Epidermal melanocyte (primary cell): Measurements from ENCODE around the gene DYRK4.

Experiments used
- DNase-seq: peaks from one replicate; pipeline ENCODE4 v3.0.0; 2011; ENCODE audit warnings: low spot score; ENCODE audit not compliant: insufficient read length

Gene DYRK4

DNA sequence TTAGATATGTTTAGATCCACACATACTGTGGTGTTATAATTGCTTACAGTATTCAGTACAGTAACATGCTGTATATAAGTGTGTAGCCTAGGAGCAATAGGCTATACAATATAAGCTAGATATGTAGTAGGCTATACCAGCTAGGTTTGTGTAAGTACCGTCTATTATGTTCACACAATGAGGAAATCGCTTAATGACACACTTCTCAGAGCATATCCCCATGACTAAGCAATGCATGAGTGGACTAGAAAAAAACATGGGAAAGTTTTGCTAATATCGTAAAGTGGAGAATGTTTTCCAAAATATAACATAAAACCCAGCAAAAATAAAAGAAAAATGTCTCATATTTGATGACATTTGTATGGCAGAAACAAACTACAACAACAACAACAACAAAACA is 59.5 kb downstream of the DYRK4 start:
- DNase-seq, result no peak

DNA sequence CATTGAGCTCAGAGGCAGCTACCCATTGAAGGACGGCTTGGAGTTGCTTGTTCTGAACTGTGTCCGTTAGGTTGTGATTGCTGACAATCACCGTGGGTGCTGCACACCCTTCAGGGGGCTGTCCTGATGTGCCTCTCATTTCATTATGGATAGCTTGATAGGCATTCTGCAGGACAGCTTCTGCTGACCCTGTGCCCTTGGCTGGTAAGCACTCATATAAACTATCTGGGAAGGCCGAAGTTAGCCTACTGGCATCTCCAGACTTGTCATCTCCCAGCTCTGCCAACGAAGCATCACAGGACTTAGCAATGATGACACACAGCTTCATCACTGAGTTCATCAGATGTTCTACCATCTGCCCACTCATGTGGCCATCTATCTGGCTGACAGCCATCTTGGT is 64.5 kb downstream of the DYRK4 start:
- no peak for DNase-seq

DNA sequence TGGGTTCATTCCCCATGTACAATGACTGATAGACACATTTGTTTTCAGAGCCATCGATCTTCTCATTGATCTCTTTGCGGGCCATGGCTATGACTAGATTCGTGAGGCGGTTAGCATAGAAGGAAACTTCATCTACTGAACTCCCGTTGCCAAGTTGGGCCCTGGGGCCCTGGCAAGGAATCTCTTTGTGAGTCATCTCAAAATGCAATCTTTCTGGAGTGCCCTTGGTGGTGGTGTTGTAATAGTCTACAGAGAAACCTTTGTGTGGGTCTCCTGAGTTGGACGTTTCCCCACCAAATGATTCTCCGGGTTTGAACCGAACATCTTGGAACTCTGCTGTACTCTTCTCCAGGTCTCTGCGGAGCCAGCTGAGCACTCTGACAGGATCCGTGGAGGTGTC is 66.4 kb downstream of the DYRK4 start:
- DNase-seq, result no peak

DNA sequence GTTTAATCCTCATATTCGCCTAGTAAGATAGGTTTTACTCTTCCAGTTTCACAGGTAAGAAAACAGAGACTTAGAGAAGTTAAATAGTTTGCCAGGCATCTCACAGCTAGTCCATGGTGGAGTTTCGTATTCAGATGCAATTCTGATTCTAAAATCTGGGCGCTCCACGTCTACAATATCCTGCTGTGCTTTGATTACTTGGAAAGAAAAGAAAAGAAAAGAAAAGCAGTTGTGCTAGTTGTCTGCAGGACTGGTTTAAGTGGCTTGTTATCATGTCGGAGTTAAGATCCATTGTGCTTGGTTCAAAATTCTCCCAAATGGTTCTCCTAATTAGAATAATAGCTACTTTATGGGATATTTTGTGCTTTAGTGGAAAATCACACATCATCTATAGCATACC is 68.3 kb downstream of the DYRK4 start:
- no peak for DNase-seq

DNA sequence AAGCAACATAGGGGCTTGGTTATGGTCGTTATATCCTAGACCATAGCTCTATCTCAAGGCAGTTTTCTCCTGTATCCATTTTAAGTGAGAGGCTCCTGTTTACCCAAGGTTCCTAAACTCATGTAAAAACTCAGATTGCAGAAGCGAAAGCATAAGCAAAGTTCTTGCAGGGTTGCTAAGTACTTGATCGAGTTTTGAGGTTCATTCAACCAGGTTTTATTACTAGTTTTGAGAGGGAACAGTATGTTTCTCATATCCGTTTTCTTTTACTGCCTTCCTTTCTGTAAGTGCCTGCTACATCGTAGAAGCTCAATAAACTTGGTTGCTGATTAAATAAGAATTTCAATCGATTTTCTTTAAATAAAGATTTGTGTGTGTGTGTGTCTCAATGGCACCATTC is 81.7 kb downstream of the DYRK4 start:
- DNase-seq, result no peak

DNA sequence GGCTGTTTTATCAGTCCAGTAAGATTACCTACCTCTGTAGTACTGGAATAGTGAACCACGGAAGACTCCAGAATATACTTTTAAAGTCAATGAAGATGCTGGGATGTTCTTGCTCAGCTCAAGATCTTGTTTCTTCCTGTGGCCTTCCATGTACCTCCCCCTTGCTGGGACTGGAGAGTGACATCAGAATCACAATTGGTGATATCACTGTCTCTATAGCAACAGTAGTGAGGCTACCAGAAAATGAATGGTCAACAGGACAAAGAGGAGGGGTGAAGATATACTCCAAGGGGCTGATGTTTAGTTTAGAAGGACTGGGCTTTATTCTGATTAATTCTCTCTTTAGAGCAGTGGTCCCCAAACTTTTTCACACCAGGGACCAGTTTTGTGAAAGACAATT is 83.0 kb downstream of the DYRK4 start:
- no peak for DNase-seq

DNA sequence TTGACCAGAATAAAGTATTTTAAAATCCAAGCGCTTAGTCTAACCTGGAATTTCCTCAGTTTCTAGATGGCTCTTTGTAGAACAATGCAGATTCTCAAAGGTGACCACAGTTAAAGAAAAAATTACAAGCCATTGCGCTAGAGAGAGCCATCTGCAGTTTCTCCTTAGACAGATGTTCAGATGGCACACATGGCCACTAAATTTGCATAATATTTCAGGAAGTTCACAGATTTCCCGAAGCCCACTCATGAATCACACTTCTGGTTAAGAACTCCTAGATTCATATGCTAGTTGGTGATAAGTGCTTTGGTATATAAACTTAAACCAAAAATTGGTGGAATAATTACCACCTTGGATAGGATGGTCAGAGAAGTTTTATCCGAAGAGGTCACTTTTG is 86.1 kb downstream of the DYRK4 start:
- no peak for DNase-seq

DNA sequence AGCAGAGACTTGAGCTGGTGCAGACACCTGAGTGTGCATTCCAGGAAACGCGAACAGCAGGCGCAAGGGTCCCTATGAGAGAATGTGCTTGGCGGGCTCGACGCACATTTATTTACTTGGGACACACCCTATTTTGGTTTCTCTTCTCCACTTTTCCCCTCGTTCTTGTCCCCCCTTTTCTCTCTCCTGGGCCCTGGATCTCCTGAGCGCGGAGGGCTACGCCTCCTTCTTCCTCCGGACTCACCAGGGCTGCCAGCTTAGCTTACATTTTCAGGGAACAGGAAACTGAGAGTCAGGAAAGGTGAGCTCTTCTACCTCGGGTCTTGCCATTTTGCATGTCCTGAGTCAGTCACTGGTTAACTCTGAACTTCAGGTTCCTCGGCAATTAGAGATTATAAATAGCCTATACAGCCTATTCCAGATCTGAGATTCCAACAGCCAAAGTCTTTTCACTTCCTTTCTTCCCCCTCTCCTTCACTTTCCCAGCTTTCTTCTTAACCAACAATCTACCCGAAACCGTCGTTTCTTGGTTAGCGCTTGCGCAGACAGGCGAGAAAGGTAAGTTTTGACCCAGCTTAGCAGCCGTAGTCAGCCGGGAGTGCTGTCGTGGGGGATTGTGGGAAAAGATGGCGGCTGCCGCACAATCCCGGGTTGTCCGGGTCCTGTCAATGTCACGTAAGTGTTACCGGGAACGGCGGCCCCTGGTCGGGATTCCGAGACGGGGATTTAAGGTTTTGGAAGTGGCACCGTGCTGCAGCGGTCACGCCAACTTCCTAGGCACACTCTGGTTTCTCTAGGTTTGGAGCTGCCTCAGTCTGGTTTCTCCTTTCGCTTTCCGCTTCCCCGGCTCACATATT is 86.7 kb downstream of the DYRK4 start, which contains the start of the genes AKAP3 and NDUFA9:
Gene AKAP3, minus strand, starts transcription at position 551 of the 857 bp plus-strand sequence. CDS start 10,855 bp downstream, outside the sequence.
Gene NDUFA9, plus strand, starts transcription at position 614 of the 857 bp plus-strand sequence. Its CDS starts 13 bp downstream, at position 627.
- DNase-seq, result peak; percentile 61

DNA sequence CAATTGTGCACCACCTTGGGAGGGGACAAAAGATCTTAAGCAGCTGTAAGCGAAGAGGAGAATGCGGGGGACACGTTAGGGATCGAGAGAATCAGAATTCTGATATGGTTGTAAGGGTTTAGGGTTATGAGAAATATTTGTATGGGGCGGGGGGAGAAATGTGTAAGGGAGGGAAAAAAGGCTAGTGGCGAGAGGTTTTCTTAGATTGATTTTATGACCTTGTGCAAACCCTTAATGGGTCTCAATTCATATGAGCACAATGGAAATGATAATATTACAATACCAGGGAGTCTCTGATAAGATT is 87.3 kb downstream of the DYRK4 start:
- no peak for DNase-seq

DNA sequence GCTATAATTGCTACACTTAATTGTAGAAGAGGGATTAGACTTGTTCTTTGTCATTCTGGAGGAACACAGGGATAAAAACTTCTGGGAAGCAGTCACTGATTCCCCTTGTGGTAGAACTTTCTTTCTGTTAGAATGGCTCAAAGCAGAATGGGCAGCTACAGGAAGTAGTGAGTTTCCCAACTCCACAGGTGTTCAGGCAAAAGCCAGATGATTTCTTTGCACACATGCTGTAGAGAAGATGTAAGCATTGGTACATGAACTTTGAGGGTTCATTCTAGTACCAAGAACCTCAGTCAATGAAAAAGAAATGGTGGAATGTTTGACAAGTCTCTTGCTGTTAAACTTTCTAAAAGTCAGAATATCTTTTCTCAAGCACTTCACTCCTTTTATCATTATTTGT is 91.2 kb downstream of the DYRK4 start:
- no peak for DNase-seq

DNA sequence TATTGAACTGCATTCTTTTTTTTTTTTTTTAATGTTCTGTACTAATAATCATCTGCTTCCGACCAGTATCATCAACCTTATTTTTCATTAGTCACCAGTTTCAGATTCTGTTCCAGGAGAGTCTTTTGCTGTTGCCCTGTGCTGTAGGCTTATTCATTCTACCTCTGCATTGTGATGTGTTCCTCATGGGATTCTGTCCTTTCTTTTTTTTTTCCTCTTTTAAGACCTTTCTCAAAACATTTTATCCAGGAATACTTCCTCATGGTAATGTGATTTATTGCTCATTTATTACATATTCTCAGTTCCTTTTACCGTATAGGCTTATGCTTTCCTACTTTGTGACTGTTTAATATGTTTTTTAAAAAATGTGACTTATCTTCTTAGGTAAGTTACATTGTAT is 91.7 kb downstream of the DYRK4 start:
- no peak for DNase-seq
